Breast epithelium (tissue), 3 donors: ENCODE data around the gene HAUS3.

ENCODE experiments used
- POLR2A ChIP-seq: fragments of 450-650 bp; IDR thresholded peaks from one replicate; pipeline ENCODE4 v1.6.1; 2016; ENCODE audit warnings: antibody characterized with exemption, mild to moderate bottlenecking, moderate library complexity
- POLR2AphosphoS5 ChIP-seq, 3 donors: sonication (generic); formaldehyde crosslinking; IDR thresholded peaks; one replicate each; pipeline ENCODE4 v1.6.1; 2017; ENCODE audit warnings: antibody characterized with exemption in 3 of 3
- TF ChIP-seq, protein P1 (sequence below), 3 donors: fragments of 450-650 bp; IDR thresholded peaks; one replicate each; pipeline ENCODE4 v1.5.1; 2016 to 2017; ENCODE audit warnings: antibody characterized with exemption in 3 of 3, mild to moderate bottlenecking in 3 of 3, moderate library complexity in 3 of 3

DNA sequence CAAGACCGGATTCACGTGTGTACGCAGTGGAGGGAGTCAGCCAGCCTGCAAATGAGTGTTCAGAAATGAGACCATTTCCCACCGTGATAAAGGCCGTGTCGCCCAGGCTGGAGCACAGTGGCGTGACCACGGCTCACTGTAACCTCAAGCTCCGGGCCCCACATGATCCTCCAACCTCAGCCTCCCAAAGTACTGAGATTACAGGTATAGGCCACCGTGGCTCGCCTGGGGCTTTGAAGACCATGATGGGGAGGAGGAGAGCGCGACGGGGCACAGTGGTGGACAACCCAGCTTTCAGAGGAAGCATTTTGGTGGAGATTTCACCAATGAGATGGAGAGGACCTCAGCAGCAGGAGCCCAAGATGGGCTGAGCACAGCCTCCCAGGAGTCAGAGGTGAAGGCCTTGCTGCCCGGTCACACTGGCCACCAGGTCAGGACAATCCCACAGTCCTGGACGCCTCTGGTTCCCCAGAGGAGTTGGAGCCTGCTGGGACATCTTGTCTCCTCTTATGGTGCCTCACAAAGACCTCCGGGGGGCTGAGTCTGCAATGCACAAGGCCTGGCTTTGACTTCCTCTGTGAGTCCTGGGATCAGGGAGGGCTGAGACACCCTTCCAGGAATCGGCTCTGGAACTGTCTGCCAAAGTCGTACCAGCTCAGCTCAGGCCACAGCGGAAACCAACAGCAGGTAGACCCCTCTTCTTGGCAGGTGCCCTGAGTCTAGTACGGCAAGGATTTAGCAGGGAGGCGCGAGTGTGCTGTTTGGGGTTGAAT is 42.4 kb upstream of the HAUS3 start:
- TF ChIP-seq, protein P1, sequence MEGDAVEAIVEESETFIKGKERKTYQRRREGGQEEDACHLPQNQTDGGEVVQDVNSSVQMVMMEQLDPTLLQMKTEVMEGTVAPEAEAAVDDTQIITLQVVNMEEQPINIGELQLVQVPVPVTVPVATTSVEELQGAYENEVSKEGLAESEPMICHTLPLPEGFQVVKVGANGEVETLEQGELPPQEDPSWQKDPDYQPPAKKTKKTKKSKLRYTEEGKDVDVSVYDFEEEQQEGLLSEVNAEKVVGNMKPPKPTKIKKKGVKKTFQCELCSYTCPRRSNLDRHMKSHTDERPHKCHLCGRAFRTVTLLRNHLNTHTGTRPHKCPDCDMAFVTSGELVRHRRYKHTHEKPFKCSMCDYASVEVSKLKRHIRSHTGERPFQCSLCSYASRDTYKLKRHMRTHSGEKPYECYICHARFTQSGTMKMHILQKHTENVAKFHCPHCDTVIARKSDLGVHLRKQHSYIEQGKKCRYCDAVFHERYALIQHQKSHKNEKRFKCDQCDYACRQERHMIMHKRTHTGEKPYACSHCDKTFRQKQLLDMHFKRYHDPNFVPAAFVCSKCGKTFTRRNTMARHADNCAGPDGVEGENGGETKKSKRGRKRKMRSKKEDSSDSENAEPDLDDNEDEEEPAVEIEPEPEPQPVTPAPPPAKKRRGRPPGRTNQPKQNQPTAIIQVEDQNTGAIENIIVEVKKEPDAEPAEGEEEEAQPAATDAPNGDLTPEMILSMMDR (IDR thresholded peaks at IDR 0.05): no peak
- no peak for TF ChIP-seq POLR2AphosphoS5 (IDR thresholded peaks at IDR 0.05)
- TF ChIP-seq POLR2A: no peak
